HL-60 (cell line): ENCODE measurements around the gene PTPRD.

ENCODE experiments used
- GABPA ChIP-seq: IDR thresholded peaks from 2 replicates; pipeline ENCODE4 v1.6.1; 2012; ENCODE audit warnings: low read depth
- POLR2AphosphoS5 ChIP-seq: IDR thresholded peaks from 2 replicates; pipeline ENCODE4 v1.6.1; 2012; ENCODE audit warnings: low read depth
- TF ChIP-seq, protein P1 (sequence below): IDR thresholded peaks from one replicate; pipeline ENCODE4 v1.5.1; 2011; ENCODE audit warnings: low read length, control low read depth, inconsistent platforms; ENCODE audit not compliant: insufficient read depth
- TF ChIP-seq, protein P2 (sequence below): IDR thresholded peaks from 2 replicates; pipeline ENCODE4 v1.6.1; 2012; ENCODE audit warnings: low read depth; ENCODE audit not compliant: insufficient replicate concordance

DNA sequence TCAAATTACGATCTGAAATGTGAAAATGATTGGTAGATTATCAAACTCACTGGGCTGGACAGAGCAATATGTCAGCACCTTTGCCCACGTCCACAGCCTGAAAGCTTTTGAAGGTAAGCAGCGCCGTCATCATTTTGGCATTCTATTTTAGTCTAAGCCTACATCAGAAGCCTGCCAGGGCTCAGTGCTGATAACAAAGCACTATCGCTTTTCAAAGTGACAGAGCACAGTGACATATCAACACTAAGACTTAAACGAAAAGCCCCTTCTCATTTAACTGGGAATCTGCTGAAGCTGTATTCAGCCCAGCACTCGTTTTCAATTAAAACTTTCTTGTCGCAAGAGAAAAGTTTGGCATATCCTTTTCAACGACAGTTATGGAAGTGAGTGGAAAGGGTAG, 1076.3 kb downstream of the PTPRD start:
- TF ChIP-seq, protein P1, sequence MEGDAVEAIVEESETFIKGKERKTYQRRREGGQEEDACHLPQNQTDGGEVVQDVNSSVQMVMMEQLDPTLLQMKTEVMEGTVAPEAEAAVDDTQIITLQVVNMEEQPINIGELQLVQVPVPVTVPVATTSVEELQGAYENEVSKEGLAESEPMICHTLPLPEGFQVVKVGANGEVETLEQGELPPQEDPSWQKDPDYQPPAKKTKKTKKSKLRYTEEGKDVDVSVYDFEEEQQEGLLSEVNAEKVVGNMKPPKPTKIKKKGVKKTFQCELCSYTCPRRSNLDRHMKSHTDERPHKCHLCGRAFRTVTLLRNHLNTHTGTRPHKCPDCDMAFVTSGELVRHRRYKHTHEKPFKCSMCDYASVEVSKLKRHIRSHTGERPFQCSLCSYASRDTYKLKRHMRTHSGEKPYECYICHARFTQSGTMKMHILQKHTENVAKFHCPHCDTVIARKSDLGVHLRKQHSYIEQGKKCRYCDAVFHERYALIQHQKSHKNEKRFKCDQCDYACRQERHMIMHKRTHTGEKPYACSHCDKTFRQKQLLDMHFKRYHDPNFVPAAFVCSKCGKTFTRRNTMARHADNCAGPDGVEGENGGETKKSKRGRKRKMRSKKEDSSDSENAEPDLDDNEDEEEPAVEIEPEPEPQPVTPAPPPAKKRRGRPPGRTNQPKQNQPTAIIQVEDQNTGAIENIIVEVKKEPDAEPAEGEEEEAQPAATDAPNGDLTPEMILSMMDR: no peak
- no peak for TF ChIP-seq GABPA
- no peak for TF ChIP-seq POLR2AphosphoS5
- TF ChIP-seq, protein P2, sequence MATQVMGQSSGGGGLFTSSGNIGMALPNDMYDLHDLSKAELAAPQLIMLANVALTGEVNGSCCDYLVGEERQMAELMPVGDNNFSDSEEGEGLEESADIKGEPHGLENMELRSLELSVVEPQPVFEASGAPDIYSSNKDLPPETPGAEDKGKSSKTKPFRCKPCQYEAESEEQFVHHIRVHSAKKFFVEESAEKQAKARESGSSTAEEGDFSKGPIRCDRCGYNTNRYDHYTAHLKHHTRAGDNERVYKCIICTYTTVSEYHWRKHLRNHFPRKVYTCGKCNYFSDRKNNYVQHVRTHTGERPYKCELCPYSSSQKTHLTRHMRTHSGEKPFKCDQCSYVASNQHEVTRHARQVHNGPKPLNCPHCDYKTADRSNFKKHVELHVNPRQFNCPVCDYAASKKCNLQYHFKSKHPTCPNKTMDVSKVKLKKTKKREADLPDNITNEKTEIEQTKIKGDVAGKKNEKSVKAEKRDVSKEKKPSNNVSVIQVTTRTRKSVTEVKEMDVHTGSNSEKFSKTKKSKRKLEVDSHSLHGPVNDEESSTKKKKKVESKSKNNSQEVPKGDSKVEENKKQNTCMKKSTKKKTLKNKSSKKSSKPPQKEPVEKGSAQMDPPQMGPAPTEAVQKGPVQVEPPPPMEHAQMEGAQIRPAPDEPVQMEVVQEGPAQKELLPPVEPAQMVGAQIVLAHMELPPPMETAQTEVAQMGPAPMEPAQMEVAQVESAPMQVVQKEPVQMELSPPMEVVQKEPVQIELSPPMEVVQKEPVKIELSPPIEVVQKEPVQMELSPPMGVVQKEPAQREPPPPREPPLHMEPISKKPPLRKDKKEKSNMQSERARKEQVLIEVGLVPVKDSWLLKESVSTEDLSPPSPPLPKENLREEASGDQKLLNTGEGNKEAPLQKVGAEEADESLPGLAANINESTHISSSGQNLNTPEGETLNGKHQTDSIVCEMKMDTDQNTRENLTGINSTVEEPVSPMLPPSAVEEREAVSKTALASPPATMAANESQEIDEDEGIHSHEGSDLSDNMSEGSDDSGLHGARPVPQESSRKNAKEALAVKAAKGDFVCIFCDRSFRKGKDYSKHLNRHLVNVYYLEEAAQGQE: no peak
